GOT3 (cell line): ENCODE data around the gene PPP1R36.
A peak's percentile ranks its signal among the peaks of the same experiment; 100 is the strongest.
"Not testable (repeated sequence)": the region's sequence is repeated elsewhere in the genome, so short reads cannot be mapped to it uniquely, and the experiment has no call there.

Experiments used
- DNase-seq: peaks from one replicate; lab custom pipeline; 2025; ENCODE audit warnings: mixed read lengths; lab: John Stamatoyannopoulos, UW

The PPP1R36 gene

DNA sequence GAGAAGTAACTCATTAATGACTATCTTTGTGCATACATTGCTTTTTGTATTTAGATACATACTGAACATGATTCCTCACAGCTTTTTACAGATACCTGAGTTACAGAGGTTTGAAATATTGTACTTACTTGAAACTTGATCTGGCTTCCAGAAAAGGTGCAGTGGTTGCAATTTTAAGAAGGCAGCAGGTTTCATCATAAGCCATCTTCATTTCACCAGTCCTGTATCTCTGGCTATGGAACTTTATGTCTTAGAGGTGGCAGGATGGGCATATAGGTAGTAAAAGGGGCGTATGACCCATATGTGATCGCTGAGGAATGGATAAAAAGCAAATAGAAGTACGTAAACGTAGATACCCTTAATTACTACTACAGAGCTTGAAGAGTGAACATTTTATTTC lies 31.5 kb upstream of the PPP1R36 start:
- no peak for DNase-seq

DNA sequence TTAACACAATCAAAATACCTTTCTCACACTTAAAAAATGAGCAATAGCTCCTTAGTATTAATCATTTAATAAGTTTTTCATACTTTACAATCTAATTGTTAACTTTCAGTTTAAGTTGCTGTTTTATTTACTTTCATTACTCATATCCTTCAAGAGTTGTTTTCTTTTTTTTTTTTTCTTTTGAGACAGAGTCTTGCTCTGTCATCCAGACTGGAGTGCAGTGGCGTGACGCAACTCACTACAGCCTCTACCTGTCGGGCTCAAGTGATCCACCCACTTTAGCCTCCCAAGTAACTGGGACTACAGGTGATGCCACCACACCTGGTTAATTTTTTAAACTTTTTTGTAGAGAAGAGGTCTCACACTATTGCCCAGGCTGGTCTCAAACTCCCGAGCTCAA lies 29.1 kb upstream of the PPP1R36 start:
- no peak for DNase-seq

DNA sequence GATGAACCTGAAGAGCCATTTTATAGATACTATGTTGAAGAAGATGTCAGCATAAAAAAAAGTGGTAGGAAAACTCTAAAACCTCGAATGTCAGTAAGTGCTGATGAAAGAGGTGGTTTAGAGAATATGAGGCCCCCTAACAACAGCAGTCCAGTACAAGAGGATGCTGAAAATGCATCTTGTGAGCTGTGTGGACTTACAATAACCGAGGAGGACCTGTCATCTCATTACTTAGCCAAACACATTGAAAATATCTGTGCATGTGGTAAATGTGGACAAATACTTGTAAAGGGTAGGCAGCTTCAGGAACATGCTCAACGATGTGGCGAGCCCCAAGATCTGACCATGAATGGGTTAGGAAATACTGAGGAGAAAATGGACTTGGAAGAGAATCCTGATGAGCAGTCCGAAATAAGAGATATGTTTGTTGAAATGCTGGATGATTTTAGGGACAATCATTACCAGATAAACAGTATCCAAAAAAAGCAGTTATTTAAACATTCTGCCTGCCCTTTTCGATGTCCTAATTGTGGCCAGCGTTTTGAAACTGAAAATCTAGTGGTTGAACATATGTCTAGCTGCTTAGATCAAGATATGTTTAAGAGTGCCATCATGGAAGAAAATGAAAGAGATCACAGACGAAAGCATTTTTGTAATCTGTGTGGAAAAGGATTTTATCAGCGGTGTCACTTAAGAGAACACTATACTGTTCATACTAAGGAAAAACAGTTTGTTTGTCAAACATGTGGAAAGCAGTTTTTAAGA lies 27.0 kb upstream of the PPP1R36 start:
- DNase-seq: no peak

DNA sequence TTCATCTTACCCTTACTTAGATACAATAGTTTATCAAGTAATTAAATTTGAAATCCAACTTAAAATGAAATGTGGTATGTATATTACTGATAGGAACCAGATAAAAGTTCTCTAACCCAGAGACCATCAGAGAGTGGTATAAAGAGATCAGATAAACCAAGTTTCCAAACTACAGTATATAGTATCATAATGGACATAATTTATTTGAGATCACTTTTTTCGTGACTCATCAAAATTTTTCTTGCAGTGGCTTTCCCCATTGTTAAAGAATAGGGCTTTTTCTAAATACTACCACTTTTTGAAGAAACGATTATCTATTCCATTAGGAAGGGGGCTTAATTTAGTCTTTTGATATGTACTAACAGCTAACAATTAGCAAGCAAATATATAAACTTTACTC lies 24.4 kb upstream of the PPP1R36 start:
- no peak for DNase-seq

DNA sequence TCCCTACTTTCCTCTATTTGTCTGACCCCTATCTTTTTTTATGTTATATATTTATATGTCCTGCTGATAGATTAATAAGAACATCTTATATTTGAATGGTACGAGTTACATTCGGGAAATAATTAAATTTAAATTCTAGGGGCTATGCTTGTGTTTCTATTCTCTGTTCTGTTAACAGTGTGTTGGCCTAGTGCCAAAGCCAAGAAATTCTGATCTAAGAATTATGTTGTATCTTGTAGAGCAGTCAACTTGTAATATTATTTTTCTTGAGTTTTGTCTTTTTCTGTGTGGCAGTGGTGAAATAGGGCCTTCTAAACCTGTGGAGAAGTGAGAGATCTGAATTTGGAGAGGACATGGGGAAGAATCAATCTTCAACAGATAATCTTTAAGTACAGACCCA lies 18.2 kb upstream of the PPP1R36 start:
- no peak for DNase-seq

DNA sequence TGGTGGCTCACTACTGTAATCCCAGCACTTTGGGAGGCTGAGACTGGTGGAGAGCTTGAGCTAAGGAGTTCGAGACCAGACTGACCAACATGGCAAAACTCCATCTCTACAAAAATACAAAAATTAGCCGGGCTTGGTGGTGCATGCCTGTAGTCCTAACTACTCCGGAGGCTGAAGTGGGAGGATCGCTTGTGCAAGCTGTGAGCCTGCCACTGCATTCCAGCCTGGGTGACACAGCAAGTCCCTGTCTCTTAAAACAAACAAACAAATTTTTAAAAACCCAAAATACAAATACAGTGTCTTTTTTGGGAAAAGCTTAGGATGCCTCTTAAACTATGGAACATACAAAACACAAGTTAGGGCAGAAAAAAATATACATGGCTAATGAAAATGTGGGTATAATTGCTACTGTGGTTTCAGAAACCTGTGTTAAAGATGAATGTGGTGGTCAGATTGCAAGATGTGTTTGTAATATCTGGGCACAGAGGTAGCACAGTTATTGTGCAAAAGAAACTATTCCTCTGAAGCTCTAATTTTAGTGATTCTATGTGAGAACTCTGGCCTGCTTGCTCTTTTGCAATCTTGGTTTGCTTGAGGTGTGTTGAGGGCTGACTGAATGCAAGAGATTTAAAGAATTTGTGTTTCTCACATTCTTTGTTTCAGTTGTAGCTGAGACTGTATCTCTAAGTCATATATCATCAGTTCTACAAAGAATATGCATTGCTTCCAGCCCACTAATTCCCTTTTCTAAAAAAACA lies 13.1 kb upstream of the PPP1R36 start:
- DNase-seq: no peak

DNA sequence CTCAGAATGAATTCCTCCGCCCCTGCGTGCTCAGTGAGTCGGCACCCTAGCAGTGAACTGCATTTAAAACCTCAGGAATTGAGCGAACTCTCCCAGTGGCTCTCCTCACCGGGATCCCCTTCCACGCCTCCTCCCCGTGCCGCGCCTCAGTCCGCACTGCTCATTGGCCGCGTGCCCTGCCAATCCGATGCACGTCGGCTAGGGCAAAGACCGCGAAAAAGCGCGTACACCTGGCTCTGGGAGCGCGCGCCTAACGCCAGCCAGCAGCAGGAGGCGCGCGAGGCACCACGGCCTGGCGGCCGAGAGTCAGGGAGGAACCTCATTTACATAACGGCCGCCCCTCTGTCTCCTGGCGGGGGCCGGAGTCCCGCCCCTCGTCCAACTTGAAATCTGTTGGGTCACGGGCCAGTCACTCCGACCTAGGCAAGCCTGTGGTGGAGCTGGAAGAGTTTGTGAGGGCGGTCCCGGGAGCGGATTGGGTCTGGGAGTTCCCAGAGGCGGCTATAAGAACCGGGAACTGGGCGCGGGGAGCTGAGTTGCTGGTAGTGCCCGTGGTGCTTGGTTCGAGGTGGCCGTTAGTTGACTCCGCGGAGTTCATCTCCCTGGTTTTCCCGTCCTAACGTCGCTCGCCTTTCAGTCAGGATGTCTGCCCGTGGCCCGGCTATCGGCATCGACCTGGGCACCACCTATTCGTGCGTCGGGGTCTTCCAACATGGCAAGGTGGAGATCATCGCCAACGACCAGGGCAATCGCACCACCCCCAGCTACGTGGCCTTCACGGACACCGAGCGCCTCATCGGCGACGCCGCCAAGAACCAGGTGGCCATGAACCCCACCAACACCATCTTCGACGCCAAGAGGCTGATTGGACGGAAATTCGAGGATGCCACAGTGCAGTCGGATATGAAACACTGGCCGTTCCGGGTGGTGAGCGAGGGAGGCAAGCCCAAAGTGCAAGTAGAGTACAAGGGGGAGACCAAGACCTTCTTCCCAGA lies 9.3 kb upstream of the PPP1R36 start, which contains the start of gene HSPA2:
TSS of gene HSPA2 (plus strand) at position 534 of the 995 bp plus-strand sequence. CDS start at position 643, 109 bp downstream.
- DNase-seq: peak; percentile 88

DNA sequence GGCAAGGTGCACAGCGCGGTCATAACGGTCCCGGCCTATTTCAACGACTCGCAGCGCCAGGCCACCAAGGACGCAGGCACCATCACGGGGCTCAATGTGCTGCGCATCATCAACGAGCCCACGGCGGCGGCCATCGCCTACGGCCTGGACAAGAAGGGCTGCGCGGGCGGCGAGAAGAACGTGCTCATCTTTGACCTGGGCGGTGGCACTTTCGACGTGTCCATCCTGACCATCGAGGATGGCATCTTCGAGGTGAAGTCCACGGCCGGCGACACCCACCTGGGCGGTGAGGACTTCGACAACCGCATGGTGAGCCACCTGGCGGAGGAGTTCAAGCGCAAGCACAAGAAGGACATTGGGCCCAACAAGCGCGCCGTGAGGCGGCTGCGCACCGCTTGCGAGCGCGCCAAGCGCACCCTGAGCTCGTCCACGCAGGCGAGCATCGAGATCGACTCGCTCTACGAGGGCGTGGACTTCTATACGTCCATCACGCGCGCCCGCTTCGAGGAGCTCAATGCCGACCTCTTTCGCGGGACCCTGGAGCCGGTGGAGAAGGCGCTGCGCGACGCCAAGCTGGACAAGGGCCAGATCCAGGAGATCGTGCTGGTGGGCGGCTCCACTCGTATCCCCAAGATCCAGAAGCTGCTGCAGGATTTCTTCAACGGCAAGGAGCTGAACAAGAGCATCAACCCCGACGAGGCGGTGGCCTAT lies 8.3 kb upstream of the PPP1R36 start:
- no peak for DNase-seq

DNA sequence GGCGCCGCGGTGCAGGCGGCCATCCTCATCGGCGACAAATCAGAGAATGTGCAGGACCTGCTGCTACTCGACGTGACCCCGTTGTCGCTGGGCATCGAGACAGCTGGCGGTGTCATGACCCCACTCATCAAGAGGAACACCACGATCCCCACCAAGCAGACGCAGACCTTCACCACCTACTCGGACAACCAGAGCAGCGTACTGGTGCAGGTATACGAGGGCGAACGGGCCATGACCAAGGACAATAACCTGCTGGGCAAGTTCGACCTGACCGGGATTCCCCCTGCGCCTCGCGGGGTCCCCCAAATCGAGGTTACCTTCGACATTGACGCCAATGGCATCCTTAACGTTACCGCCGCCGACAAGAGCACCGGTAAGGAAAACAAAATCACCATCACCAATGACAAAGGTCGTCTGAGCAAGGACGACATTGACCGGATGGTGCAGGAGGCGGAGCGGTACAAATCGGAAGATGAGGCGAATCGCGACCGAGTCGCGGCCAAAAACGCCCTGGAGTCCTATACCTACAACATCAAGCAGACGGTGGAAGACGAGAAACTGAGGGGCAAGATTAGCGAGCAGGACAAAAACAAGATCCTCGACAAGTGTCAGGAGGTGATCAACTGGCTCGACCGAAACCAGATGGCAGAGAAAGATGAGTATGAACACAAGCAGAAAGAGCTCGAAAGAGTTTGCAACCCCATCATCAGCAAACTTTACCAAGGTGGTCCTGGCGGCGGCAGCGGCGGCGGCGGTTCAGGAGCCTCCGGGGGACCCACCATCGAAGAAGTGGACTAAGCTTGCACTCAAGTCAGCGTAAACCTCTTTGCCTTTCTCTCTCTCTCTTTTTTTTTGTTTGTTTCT lies 7.6 kb upstream of the PPP1R36 start:
- no peak for DNase-seq

DNA sequence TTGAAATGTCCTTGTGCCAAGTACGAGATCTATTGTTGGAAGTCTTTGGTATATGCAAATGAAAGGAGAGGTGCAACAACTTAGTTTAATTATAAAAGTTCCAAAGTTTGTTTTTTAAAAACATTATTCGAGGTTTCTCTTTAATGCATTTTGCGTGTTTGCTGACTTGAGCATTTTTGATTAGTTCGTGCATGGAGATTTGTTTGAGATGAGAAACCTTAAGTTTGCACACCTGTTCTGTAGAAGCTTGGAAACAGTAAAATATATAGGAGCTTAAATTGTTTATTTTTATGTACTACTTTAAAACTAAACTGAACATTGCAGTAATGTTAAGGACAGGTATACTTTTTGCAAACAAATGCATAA lies 6.9 kb upstream of the PPP1R36 start:
- no peak for DNase-seq

DNA sequence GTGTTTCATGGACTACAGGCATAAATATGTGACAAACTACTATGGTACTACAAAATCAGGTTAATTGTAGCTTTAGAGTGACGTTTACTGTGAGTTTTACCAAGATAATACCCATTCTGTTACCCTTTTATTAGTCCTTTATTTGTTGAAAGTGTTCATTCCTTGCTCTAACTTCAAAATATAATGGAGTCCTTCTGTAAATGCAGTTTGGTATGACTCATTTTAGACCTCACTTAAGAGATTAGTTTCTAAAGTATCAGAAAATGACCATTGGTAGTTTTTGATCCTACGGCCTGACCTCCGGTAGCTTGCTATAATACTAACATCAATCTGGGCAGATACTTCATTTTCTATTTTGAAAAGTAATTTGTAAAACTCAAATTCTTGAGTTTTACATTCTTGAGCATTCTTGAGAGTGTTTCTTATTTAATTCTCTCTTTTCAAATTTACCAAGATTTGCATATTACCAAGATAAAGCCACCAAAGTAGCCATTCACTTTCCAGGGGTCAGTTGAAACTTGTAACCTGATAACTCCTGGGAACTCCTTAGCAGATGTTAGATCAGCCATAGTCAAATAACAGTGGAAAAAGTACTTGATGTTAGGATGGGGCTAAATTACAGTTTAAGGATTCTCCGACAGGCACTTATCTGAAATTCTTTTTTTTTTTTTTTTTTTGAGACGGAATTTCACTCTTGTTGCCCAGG lies 5.0 kb upstream of the PPP1R36 start:
- DNase-seq: no peak

DNA sequence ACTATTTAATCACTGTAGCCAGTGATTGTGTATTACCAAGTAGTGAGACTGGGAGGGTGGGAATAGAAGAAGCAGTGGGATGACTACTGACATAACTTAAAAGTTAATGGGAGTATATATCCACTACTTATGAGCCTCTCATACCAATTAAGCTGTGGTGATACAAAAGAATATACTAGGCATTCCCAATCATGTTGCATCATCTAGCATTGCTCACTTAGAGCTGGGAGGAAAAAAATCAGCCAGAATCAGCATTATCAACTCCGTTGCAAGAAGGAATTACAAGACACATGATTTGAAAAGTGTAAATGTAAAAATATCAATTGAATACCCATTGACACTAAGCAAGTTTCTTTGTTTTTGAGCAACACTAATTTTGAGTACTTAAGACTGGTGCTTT lies 745 bp upstream of the PPP1R36 start:
- no peak for DNase-seq

DNA sequence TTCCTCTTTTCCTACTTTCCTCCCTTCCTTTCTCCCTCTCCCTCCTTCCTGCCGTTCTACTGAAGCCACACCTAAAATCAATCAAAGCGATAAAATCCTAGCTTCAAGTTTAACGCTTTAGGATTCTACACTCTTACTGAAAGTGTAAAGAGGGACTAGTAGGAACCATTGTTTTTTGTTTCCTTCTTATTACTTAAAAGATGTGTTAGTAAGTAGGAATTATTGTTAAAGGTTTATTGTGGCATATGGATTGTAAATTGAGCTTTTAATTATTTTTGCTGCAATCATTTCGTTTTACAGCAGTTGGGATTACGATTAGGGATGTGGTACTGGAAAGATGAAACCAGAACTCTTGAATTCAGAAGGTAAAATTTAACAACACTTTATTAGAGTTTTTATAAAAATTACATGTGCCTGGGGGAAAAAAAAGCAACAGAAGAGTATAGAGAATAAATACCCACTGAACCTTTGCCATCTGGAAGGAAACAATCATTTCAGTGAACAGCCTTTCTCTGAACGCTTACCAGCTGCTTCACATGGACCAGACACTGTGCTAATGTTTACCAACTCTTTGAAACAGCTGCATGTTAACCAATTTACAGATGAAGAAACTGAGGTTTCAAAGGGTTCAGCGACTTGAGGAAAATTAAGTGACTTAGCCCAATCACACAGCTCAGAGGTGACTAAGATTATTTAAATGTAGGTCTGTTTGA lies 1.0 kb downstream of the PPP1R36 start:
- no peak for DNase-seq

DNA sequence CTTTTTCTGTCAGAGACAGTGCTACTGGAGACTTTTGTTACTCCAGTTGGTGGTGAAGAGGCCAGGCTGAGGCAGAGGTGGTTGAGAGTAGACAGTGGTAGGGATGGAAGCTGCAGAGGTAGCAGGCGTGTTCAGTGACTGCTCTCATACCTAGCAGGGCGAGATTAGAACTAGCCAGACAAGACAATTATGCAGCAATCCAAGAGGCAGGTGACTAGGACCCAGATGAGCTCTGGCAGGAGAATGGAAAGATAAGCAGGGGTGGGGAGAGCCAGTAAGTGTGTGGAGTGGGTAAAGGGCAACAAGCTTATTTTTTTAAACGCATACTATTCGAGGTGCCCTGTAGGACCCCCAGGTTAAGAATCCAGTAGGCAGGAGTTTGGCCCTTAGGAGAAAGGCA lies 4.8 kb downstream of the PPP1R36 start:
- no peak for DNase-seq

DNA sequence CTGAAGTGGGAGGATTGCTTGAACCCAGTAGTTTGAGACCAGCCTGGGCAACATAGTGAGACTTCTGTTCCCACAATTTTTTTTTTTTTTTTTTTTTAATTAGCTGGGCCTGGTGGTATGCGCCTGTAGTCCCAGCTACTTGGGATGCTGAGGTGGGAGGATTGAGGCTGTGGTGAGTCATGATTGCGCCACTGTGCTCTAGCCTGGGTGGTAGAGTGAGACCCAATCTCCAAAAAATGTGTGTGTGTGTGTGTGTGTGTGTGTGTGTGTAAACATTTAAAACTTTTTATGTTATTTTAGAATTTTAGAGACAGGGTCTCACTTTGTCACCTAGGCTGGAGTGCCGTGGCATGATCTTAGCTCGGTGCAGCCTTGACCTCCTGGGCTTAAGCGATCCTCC lies 6.8 kb downstream of the PPP1R36 start:
- DNase-seq: no peak

DNA sequence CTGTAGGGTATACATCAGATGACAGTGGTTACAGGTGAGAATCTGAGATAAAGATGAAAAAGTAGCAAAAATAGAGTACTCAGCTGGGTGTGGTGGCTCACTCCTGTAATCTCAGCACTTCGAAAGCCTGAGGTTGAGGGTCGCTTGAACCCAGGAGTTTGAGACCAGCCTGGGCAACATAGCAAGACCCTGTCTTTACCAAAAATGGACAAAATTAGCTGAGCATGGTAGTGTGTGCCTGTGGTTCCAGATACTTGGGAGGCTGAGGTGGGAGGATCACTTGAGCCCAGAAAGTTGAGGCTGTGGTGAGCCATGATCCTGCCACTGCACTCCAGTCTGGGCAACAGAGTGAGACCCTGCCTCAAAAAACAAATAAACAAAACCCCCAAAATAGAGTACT lies 8.5 kb downstream of the PPP1R36 start:
- DNase-seq: not testable (repeated sequence)

DNA sequence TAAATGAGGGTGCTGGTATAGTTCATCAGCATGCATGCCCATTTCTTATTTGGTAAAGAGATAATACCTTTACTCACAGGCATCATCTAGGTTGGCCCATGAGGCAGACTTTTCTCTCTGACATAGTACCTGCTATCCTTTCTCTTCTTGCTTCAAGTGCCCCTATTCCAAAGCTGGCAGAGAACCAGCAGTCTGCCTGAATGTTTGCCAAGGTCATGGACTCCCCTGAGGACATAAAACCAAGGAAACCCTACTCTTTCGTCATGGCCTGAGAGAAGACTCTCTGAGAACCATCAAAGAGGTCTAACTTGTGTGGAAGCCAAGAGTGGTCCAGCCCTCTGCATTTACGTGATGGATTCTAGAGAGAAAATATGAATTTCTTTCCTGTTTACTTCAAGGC lies 11.9 kb downstream of the PPP1R36 start:
- no peak for DNase-seq

DNA sequence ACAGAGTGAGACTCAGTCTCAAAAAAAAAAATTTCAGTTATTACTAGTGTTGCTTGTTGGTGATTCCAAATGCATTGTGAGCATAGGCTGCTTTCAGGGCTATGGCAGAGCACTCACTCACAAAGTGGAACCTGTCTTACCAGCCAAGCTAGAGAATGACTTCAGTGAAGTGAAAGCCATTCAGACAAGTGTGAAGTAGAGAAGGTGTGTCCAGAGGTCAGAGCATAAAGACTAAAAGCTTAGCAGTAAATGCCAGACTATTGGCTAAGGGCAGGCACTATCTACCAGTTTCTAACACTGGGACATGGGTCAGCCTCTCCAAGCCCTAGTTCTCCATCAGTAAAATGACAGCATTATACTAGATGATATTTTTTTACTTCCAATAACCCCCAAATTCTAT lies 12.7 kb downstream of the PPP1R36 start:
- no peak for DNase-seq

DNA sequence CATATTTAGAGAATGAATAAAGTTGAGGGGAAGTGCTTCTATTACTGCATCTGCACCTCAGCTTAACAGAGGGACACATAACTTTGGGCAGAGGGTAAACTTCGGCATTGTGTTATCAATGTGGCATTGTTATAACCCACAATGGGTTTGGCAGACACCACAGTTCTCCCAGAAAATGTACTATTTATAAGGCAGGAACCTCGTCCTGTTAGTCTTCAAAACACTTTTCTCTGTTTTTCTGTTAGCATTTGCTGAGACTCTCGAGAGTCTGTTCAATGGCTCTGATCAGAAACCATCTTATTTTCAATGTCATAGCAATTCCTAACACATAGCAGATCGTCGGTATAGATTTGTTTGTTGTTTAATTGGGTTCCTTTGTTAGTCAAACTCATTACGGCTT lies 13.9 kb downstream of the PPP1R36 start:
- no peak for DNase-seq
